LoVo (cell line): Measurements from ENCODE around the gene BPIFA1.

ENCODE experiments used
- DNase-seq: peaks from one replicate; pipeline ENCODE4 v3.0.0-alpha.2; 2016; ENCODE audit warnings: low spot score

Gene BPIFA1

GRCh38 chr20:33235696-33236095 is at the start of gene BPIFA1:
Gene BPIFA1, plus strand, starts transcription at chr20:33235996. Its CDS starts 1,716 bp downstream, at chr20:33237712.
- DNase-seq = no peak

GRCh38 chr20:33187491-33187890 is 48.3 kb upstream of the BPIFA1 start:
- no peak for DNase-seq

- DNase-seq = no peak
These were observed 47.4 kb upstream of the BPIFA1 start for GRCh38 chr20:33188421-33188820.

GRCh38 chr20:33191484-33191883 is 44.3 kb upstream of the BPIFA1 start:
- DNase-seq = no peak

- DNase-seq = no peak
These were observed 43.8 kb upstream of the BPIFA1 start for GRCh38 chr20:33191955-33192354.

GRCh38 chr20:33192912-33193501 is 42.8 kb upstream of the BPIFA1 start:
- no peak for DNase-seq

- DNase-seq = no peak
These were observed 36.8 kb upstream of the BPIFA1 start for GRCh38 chr20:33199026-33199425.

GRCh38 chr20:33202451-33202850 is 33.3 kb upstream of the BPIFA1 start:
- DNase-seq = no peak

- no peak for DNase-seq
These were observed 32.4 kb upstream of the BPIFA1 start for GRCh38 chr20:33203444-33203843.

GRCh38 chr20:33209789-33210188 is 26.0 kb upstream of the BPIFA1 start:
- DNase-seq = peak; percentile 59

GRCh38 chr20:33210371-33210770 is 25.4 kb upstream of the BPIFA1 start:
- no peak for DNase-seq

- DNase-seq = peak; percentile 29
These were observed 23.9 kb upstream of the BPIFA1 start for GRCh38 chr20:33211817-33212424.

- no peak for DNase-seq
These were observed 18.7 kb upstream of the BPIFA1 start, which contains the start of gene BPIFA3 for GRCh38 chr20:33217052-33217451. Gene BPIFA3, plus strand, starts transcription at chr20:33217352. Its CDS starts 185 bp downstream, at chr20:33217537.

- no peak for DNase-seq
These were observed 11.4 kb upstream of the BPIFA1 start for GRCh38 chr20:33224399-33224798.

- no peak for DNase-seq
These were observed 6.0 kb upstream of the BPIFA1 start for GRCh38 chr20:33229843-33230242.

- DNase-seq = no peak
These were observed 4.6 kb upstream of the BPIFA1 start for GRCh38 chr20:33231237-33231636.

GRCh38 chr20:33232486-33233072 is 3.2 kb upstream of the BPIFA1 start:
- DNase-seq = no peak

- no peak for DNase-seq
These were observed 2.5 kb upstream of the BPIFA1 start for GRCh38 chr20:33233129-33233774.

- DNase-seq = no peak
These were observed 1.7 kb upstream of the BPIFA1 start for GRCh38 chr20:33234050-33234449.

GRCh38 chr20:33236351-33236750 is 555 bp downstream of the BPIFA1 start:
- no peak for DNase-seq

- no peak for DNase-seq
These were observed 2.2 kb downstream of the BPIFA1 start for GRCh38 chr20:33237989-33238388.

- DNase-seq = no peak
These were observed 3.6 kb downstream of the BPIFA1 start for GRCh38 chr20:33239418-33239817.
